ENCODE measurements around the gene ADAMTS18. TPM values are rescaled to one million over a fixed set of nuclear protein-coding genes. Genes with fewer than 3 reads are reported as not detected.
A peak's percentile ranks its signal among the peaks of the same experiment; 100 is the strongest.

The ADAMTS18 gene
- polyA plus RNA-seq, 1 of the 3 experiments (the other 2 are of a cell fraction), result under 0.01 TPM

DNA sequence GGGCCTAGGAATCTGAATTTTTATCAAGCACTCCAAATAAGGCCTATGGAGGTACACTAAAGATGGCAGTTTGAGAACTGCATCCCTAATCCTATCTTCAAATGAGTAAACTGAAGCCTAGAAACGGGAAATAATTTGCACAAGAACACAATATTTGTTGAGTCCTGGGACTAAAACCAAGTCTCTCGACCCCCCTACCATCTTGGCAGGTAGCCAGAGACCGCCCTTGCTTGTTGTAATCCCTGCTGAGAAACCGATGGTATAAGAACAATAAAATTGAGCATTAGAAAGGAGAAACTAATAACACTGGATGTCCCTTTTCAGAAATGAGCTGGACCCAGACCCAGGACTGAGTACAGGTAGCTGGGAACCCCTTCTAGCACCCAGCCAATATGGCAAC, 24.4 kb downstream of the ADAMTS18 start:
- Histone ChIP-seq H3K27ac (ENCODE audit: low read depth in 2 of 2, low read length in 1 of 2) (no peak overlapping the region), H3K9ac (no peak overlapping the region), H3F3A (replicated peaks; ENCODE audit: insufficient read depth) (no peaks in the 10 kb centered on the region), H2AFZ (ENCODE audit: low read depth) (no peak overlapping the region), H3K79me2 (ENCODE audit: insufficient read depth) (no peaks in the 10 kb centered on the region), H3K9me2 (no peaks in the 10 kb centered on the region), H3K27me3 (ENCODE audit: insufficient read depth) (no peaks in the 10 kb centered on the region), H3K9me3 (no peaks in the 10 kb centered on the region), H3K4me3 (ENCODE audit: low read depth in 2 of 2, low read length in 1 of 2) (no peak overlapping the region), H3K36me3 (replicated peaks in 1 of 2; ENCODE audit: control insufficient read depth in 1 of 2, insufficient read depth in 2 of 2, low read length in 1 of 2) (no peaks in the 10 kb centered on the region), H3K4me1 (ENCODE audit: control insufficient read depth in 1 of 2, insufficient read depth in 2 of 2, low read depth in 1 of 2, low read length in 1 of 2) (no peaks in the 10 kb centered on the region; a peak in 1 of 4 replicates), H3K4me2 (no peak overlapping the region), H4K20me1 (ENCODE audit: insufficient read depth) (no peaks in the 10 kb centered on the region)
- POLR2A ChIA-PET, result no interaction called here
- CTCF ChIA-PET, result no interaction called here
- TF ChIP-seq, protein P1, sequence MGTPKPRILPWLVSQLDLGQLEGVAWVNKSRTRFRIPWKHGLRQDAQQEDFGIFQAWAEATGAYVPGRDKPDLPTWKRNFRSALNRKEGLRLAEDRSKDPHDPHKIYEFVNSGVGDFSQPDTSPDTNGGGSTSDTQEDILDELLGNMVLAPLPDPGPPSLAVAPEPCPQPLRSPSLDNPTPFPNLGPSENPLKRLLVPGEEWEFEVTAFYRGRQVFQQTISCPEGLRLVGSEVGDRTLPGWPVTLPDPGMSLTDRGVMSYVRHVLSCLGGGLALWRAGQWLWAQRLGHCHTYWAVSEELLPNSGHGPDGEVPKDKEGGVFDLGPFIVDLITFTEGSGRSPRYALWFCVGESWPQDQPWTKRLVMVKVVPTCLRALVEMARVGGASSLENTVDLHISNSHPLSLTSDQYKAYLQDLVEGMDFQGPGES (IDR thresholded peaks at IDR 0.05; ENCODE audit: low read depth, low read length), result no peak
- TF ChIP-seq, protein P2, sequence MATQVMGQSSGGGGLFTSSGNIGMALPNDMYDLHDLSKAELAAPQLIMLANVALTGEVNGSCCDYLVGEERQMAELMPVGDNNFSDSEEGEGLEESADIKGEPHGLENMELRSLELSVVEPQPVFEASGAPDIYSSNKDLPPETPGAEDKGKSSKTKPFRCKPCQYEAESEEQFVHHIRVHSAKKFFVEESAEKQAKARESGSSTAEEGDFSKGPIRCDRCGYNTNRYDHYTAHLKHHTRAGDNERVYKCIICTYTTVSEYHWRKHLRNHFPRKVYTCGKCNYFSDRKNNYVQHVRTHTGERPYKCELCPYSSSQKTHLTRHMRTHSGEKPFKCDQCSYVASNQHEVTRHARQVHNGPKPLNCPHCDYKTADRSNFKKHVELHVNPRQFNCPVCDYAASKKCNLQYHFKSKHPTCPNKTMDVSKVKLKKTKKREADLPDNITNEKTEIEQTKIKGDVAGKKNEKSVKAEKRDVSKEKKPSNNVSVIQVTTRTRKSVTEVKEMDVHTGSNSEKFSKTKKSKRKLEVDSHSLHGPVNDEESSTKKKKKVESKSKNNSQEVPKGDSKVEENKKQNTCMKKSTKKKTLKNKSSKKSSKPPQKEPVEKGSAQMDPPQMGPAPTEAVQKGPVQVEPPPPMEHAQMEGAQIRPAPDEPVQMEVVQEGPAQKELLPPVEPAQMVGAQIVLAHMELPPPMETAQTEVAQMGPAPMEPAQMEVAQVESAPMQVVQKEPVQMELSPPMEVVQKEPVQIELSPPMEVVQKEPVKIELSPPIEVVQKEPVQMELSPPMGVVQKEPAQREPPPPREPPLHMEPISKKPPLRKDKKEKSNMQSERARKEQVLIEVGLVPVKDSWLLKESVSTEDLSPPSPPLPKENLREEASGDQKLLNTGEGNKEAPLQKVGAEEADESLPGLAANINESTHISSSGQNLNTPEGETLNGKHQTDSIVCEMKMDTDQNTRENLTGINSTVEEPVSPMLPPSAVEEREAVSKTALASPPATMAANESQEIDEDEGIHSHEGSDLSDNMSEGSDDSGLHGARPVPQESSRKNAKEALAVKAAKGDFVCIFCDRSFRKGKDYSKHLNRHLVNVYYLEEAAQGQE (IDR thresholded peaks at IDR 0.05; ENCODE audit: low read depth, low read length), result no peak
- TF ChIP-seq, protein P3, sequence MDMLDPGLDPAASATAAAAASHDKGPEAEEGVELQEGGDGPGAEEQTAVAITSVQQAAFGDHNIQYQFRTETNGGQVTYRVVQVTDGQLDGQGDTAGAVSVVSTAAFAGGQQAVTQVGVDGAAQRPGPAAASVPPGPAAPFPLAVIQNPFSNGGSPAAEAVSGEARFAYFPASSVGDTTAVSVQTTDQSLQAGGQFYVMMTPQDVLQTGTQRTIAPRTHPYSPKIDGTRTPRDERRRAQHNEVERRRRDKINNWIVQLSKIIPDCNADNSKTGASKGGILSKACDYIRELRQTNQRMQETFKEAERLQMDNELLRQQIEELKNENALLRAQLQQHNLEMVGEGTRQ (IDR thresholded peaks at IDR 0.05; ENCODE audit: borderline replicate concordance, low read depth, low read length), result no peak
- TF ChIP-seq EZH2phosphoT487 (IDR thresholded peaks at IDR 0.05; ENCODE audit: borderline replicate concordance, low read depth) (no peak), FOXM1 (IDR thresholded peaks at IDR 0.05; ENCODE audit: low read depth) (no peak), RFX5 (IDR thresholded peaks at IDR 0.05; ENCODE audit: low read length) (no peak), POLR2AphosphoS5 (IDR thresholded peaks at IDR 0.05; ENCODE audit: low read depth, low read length) (no peak), RAD21 (IDR thresholded peaks at IDR 0.05; ENCODE audit: low read length) (no peak), MEF2A (IDR thresholded peaks at IDR 0.05; ENCODE audit: borderline replicate concordance, low read depth) (no peak), FOSL2 (IDR thresholded peaks at IDR 0.05; ENCODE audit: borderline replicate concordance, low read depth) (no peak)
- no peak for DNase-seq
- 37% methylated on average over 4 of the region's 4 CpGs for WGBS (ENCODE audit: low lambda C conversion rate)

DNA sequence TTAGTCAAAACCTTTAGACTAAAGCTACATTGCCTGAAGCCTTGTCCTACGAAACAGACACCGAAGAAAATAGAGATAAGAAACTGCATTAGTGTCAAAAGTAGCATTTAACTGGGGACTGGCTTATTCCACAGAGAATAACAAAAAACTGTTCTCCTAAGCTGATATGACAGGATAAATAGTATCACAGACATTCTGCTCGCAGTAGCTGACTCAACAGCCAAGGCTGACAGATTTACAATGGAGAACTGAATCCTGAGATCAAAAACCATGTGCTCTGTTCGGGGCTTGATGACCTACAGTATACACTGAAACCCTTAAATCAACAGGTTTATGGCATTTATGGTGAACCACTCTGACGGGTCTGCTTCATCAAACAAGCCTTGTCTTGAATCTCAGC, 25.5 kb downstream of the ADAMTS18 start:
- Histone ChIP-seq H3K27ac (ENCODE audit: low read depth in 2 of 2, low read length in 1 of 2) (no peak overlapping the region), H3K9me3 (no peaks in the 10 kb centered on the region), H3K4me1 (ENCODE audit: control insufficient read depth in 1 of 2, insufficient read depth in 2 of 2, low read depth in 1 of 2, low read length in 1 of 2) (no peaks in the 10 kb centered on the region; a peak in 1 of 4 replicates), H3K36me3 (replicated peaks in 1 of 2; ENCODE audit: control insufficient read depth in 1 of 2, insufficient read depth in 2 of 2, low read length in 1 of 2) (no peaks in the 10 kb centered on the region), H3K9ac (no peak overlapping the region), H3K9me2 (no peaks in the 10 kb centered on the region), H3F3A (replicated peaks; ENCODE audit: insufficient read depth) (no peaks in the 10 kb centered on the region), H3K4me2 (no peak overlapping the region), H3K27me3 (ENCODE audit: insufficient read depth) (no peaks in the 10 kb centered on the region), H4K20me1 (ENCODE audit: insufficient read depth) (no peaks in the 10 kb centered on the region), H3K79me2 (ENCODE audit: insufficient read depth) (no peaks in the 10 kb centered on the region), H2AFZ (ENCODE audit: low read depth) (no peak overlapping the region), H3K4me3 (ENCODE audit: low read depth in 2 of 2, low read length in 1 of 2) (no peak overlapping the region)
- no peak for TF ChIP-seq SMC3 (IDR thresholded peaks at IDR 0.05; ENCODE audit: low read depth, low read length)
- TF ChIP-seq GATA2 (CRISPR knock-in tag; IDR thresholded peaks at IDR 0.05), result peak; percentile 81
- CTCF ChIA-PET, result interaction anchor here (0.9 kb wide), 1 partner anchor 172 kb away, joined by 3 read pairs; no protein-coding TSS in a partner anchor
- peak; percentile 24 for DNase-seq
- POLR2A ChIA-PET, result no interaction called here
- 13% methylated on average over 5 of the region's 5 CpGs for WGBS (ENCODE audit: low lambda C conversion rate)
